ENCODE measurements around the gene DCP1A. TPM values are rescaled to one million over a fixed set of nuclear protein-coding genes. Genes with fewer than 3 reads are reported as not detected.

The DCP1A gene
- total and polyA plus RNA-seq, 2 of the 13 experiments (the other 11 are each of a cell fraction or from before 2014, with no cell fraction given): 14.2 to 41.2 TPM

DNA sequence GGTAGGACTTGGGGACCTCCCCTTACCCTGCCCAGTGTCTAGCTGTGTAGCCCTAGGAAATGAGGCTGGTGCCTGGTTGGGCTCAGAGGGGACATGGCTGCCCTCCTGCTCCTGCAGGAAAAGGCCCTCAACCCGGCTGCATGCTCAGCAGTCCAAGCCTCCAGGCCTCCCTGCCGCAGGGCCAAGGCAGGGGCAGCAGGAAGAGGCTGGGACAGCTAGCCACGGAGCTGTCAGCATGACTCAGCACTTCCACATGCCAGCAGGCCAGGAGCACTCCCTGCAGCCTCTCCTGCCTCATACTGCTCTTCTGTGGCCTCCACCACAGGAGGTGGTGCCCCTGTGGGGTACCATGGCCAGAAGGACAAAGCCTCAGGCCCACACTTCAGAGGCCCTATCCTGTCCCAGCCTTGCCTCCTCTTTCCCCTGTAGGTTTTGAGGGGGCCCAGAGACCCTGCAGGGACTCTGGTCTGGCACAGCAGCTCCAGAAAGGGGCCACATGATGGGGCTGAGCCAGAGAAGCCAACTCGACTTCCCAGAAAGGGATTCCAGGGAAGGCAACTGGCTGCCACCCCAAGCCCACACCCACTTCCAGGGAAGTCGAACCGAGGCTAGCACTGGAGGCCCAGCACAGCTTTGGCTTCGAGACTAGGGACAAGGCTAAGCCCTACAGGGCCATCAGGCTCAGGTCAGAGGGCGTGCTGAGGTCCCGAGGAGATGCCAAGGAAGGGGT, 111.1 kb downstream of the DCP1A start (continued):
- TF ChIP-seq ZBTB40 (IDR thresholded peaks at IDR 0.05) (no peak), ZBTB40 (CRISPR knock-in tag; IDR thresholded peaks at IDR 0.05) (no peak), SKI (IDR thresholded peaks at IDR 0.05; ENCODE audit: partially characterized antibody) (no peak), TBX3 (IDR thresholded peaks at IDR 0.05; ENCODE audit: borderline replicate concordance) (no peak), ZGPAT (CRISPR knock-in tag; IDR thresholded peaks at IDR 0.05) (peak; percentile 44; the same call in 1 of the 2 replicates), KDM1A (CRISPR knock-in tag; IDR thresholded peaks at IDR 0.05) (no peak), FOSL2 (CRISPR knock-in tag; IDR thresholded peaks at IDR 0.05) (peak; percentile 81), CAMTA2 (CRISPR knock-in tag; IDR thresholded peaks at IDR 0.05; ENCODE audit: borderline replicate concordance) (no peak), ZFX (CRISPR knock-in tag; IDR thresholded peaks at IDR 0.05; ENCODE audit: low read depth) (peak; percentile 78), ZNF414 (CRISPR knock-in tag; IDR thresholded peaks at IDR 0.05) (no peak), ELF3 (CRISPR knock-in tag; IDR thresholded peaks at IDR 0.05) (peak; percentile 57; the same call in 1 of the 2 replicates), CC2D1A (CRISPR knock-in tag; IDR thresholded peaks at IDR 0.05) (no peak), ZNF10 (CRISPR knock-in tag; IDR thresholded peaks at IDR 0.05; ENCODE audit: borderline replicate concordance, low read depth) (no peak), SMARCE1 (IDR thresholded peaks at IDR 0.05; ENCODE audit: borderline replicate concordance) (no peak)
- TF ChIP-seq, protein P1, sequence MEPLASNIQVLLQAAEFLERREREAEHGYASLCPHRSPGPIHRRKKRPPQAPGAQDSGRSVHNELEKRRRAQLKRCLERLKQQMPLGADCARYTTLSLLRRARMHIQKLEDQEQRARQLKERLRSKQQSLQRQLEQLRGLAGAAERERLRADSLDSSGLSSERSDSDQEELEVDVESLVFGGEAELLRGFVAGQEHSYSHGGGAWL (CRISPR knock-in tag; IDR thresholded peaks at IDR 0.05): no peak
- TF ChIP-seq, protein P2, sequence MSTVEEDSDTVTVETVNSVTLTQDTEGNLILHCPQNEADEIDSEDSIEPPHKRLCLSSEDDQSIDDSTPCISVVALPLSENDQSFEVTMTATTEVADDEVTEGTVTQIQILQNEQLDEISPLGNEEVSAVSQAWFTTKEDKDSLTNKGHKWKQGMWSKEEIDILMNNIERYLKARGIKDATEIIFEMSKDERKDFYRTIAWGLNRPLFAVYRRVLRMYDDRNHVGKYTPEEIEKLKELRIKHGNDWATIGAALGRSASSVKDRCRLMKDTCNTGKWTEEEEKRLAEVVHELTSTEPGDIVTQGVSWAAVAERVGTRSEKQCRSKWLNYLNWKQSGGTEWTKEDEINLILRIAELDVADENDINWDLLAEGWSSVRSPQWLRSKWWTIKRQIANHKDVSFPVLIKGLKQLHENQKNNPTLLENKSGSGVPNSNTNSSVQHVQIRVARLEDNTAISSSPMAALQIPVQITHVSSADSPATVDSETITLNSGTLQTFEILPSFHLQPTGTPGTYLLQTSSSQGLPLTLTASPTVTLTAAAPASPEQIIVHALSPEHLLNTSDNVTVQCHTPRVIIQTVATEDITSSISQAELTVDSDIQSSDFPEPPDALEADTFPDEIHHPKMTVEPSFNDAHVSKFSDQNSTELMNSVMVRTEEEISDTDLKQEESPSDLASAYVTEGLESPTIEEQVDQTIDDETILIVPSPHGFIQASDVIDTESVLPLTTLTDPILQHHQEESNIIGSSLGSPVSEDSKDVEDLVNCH (CRISPR knock-in tag; IDR thresholded peaks at IDR 0.05): no peak
